Heart left ventricle (tissue), 13 donors: ENCODE measurements around the gene BDKRB2.

ENCODE experiments used
- POLR2A ChIP-seq, 2 donors: fragments of 450-650 bp; IDR thresholded peaks; one replicate each; pipeline ENCODE4 v1.6.1; 2017; ENCODE audit warnings: antibody characterized with exemption in 2 of 2, mild to moderate bottlenecking in 2 of 2, moderate library complexity in 2 of 2
- TF ChIP-seq, protein P1 (sequence below), 12 donors: fragments of 200-600 bp; sonication (generic) in 4 of 12; IDR thresholded peaks; one replicate each; pipeline versions ENCODE4 v1.5.0 to v1.8.0; 2018 to 2022; ENCODE audit warnings: antibody characterized with exemption in 12 of 12, mild to moderate bottlenecking in 5 of 12
- donor health status: ischemic (EF 13 %, LVEDD 7.1; RV severe dilation, severe dysfunction).
- donor health status: DM: no; HTN: yes; CAD: no.
- donor health status: DM: no; HTN: no; CAD: no.
- donor health status: ischemic (EF 25% LVEDD 6.9; RV normal size, moderate dysfunction).
- donor health status: ischemic (EF 25% LVEDD 5.7; RV mildly dilated, moderate dysfunction).
- donor health status: ischemic (EF 35%, LVEDD 5.7; RV mildly dilated, moderate dysfunction).
- donor health status: nonischemic (EF 11% LVEDD 7.7; RV severe dilation, severe dysfunction).
- donor health status: DM: yes; HTN: yes; CAD: no.
- donor health status: PGD.
- donor health status: ischemic (EF 29% LVEDD 5.4; RV normal size, mild dysfunction).
- donor health status: nonischemic (EF 23%, LVEDD 6.1; RV moderate dilation, normal function).

DNA sequence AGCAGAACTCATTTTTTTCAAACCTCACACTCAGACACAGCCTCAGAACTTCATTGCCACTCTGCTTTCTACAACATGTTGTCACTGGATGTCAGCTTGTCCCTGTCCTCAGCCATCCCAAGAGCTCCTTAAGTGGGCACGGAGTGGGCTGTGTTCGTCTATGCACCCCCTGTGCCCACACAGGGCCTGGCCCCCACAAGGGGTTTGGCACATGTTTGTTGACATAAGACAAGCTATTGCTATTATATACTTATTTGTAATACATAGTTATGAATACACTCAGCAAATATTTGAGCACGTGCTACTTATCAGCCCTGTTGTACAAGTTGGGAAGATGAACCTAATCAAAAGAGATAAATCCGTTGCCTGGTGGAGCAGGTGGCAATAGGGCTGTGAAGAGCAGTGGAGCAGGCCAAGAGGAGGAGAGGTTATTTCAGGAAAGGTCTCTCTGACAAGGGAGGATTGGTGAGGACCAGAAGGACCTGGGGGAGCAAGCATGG, 47.1 kb downstream of the BDKRB2 start:
- TF ChIP-seq POLR2A (IDR thresholded peaks at IDR 0.05): no peak
- TF ChIP-seq, protein P1, sequence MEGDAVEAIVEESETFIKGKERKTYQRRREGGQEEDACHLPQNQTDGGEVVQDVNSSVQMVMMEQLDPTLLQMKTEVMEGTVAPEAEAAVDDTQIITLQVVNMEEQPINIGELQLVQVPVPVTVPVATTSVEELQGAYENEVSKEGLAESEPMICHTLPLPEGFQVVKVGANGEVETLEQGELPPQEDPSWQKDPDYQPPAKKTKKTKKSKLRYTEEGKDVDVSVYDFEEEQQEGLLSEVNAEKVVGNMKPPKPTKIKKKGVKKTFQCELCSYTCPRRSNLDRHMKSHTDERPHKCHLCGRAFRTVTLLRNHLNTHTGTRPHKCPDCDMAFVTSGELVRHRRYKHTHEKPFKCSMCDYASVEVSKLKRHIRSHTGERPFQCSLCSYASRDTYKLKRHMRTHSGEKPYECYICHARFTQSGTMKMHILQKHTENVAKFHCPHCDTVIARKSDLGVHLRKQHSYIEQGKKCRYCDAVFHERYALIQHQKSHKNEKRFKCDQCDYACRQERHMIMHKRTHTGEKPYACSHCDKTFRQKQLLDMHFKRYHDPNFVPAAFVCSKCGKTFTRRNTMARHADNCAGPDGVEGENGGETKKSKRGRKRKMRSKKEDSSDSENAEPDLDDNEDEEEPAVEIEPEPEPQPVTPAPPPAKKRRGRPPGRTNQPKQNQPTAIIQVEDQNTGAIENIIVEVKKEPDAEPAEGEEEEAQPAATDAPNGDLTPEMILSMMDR (IDR thresholded peaks at IDR 0.05): no peak
